GM21367 (cell line): Measurements from ENCODE around the gene CARMIL1.

Experiments used
- ATAC-seq: cut with Tn5 transposase; IDR thresholded peaks from one replicate; pipeline ENCODE4 v1.9.1; 2021; ENCODE audit not compliant: unreplicated experiment

CARMIL1 gene

DNA sequence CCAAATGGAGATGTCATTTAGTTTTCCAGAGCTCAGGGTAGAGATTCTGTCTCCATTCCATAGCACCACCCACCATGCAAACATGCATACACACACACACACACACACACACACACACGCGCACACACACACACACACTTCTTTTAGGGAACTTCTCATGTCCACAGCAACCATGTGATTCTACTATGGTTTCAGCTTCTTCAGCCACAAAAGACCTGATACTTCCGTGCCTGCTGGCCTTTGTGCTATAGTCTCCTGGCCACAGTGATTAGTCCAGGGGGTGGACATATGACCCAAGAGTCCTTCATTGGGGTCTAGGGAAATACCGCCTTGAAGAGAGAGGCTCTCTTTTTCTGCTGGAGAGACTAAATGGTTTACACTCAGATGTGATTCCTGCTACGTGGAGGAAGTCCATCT lies 53.5 kb downstream of the CARMIL1 start:
- ATAC-seq, result no peak

DNA sequence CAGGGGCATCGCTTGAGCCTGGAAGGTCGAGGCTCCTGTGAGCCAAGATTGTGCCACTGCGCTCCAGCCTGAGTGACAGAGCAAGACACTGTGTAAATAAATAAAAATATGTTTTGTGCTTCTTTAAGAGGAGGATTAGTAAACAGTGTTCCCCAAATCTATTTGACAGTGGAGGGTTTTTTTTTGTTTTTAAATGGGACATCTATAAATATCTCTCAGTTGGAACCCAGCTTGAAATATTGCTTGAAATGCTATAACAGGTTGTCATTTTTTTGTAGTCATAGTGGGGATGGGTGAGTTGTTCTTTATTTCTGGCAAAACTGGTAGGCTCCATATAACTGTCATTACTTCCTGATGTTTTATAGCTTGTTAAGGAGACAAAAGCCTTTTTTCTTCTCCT lies 54.3 kb downstream of the CARMIL1 start:
- ATAC-seq, result no peak

DNA sequence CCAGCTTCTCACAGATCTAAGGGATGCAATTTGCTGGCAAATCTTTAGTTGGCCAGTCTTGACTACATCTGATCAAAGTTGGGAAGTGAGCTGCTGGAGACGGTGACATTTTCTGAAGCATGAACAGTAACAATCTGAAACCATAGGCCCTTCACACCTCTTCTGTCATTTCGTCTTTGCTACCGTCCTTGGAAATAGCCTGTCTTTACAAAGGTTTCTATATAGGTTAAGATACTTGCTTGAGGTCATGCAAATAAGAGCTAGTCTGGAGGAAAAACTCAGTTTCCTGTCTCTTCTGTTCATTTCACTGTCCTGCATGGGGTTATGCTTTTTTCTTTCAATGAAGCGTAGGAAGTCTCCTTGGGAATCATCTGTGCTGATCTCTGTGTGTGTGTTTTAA lies 55.6 kb downstream of the CARMIL1 start:
- ATAC-seq, result peak; percentile 47

DNA sequence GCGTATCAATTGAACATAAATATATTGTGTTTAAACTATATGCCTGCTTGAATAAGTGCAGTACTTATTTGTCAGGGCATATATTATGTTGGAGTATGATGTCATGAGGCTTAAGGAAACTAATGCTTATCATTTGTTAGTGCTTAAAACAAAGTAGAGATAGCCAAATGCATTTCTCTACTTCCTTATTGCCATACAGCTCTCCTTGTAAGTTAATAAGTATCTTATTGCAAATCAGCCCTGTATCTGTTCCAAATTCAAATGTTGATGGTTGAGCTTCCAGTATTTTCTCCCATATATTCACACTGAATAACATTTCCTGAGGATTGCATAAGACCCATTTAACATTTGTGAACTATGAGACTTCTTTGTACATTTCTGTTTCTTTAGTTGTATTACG lies 57.8 kb downstream of the CARMIL1 start:
- ATAC-seq, result no peak

DNA sequence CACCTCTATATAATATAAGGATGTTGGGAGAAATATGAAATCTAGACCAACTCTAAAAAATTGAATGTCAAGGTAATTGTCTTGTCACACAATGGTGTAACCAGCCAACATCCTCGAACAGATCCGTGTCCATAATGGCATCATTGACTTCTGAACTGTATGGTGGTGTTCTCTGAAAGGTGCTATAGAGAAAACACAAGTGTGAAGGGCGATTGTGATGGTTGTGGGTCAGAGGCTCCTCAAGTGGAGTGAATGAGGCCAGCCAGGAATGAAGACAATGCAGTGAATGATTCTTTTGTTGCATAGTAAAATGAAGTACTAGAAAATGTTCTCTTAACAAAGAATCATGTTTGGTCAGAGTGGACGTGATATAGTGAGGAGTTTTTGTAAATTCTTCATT lies 58.3 kb downstream of the CARMIL1 start:
- ATAC-seq, result no peak

DNA sequence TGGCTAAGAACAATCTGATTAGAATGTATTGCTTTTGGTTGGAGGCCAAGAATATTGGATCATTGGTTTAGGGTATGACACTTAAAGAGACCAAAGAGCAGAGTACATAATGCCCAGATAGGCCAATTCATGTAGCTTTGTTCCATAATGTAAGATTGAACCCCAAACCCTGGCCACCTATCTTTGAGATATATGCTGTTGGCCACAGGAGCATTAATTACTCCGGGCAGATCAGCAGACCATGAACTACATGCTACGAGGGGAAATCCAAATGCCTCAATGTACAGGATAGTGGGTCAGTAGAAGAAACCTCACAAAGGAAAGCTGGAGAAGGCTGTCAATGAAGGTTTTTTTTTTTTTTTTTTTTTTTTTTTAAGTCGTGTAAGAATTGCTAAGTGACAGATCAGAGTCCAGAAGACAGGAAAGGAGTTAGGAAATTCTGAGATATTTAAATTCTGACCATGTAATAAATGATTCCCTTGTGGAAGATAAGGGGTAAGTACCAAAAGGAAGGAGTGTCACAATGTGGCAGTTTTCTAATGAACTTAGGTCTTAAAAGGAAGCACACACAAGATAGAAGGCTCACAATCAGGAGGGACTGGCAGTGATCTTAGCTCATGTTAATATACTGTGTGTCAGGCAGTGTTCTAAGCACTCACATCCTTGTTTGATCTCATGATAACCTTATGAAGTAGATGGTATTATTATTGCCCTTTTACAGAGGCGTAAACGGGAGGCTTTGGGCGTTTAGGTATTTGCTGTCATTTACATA lies 61.4 kb downstream of the CARMIL1 start:
- ATAC-seq, result no peak

DNA sequence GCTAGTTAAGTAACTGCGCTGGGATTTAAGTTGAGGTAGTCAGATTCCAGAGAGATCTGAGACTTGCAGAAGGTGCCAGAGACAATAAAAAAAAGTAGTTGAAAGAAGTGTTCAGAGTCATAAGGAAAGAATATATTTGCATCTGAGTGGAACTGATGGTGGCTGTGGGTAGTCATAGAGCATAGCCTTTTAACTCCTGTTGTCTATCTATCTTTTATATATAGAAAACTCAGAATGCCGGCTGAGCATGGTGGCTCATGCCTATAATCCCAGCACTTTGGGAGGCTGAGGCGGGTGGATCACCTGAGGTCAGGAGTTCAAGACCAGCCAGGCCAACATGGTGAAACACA lies 62.0 kb downstream of the CARMIL1 start:
- ATAC-seq, result no peak

DNA sequence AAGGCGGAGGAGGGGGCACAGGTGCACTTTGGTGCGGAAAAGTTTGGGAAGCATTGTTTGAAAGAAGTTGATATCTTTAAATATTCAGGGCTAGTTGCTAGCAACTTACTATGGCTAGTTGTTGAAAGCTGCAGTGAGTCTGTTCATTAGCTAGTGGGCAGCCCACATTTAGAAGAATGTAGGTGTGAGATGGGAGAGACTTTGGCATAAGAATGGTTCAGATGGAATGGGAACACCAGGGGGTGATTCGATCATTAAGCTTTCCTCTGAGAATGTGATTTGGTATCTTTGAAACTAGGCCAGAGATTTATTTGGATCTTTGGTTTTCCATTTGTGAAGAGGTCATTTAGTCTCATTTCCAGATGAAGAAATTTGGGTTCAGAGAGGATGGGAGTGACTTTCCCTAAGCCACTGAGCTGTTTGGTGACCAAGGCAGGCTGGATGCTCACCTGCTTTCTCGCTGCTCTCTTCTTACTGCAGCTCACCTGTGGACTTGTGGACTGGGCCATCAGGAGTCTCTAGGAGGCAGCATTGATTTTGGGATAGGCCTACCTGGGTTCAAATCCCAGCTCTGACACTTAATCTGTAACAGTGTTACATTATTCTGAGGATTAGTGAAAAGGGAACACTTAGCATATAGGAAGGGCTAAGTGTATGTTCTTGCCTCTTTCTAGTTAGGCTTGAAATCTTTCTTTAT lies 62.9 kb downstream of the CARMIL1 start:
- no peak for ATAC-seq

DNA sequence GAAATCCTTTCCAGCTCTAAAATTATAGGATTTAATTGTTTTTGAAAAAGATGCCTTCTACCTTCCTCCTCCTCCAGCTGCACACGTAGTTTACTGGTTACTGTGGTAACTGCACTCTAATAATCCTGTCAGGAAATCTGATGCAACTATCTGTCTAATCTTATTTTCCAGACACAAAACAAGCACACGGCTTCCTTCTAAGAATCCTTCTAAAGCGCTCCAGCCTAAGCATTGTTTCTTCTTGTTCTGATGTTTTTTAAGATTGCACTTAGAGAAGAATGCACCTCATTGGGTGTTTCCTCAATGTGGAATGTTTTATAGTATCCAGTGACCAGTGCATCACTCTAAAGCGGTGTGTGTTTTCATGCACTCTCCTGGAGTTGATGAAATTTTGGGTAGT lies 63.6 kb downstream of the CARMIL1 start:
- ATAC-seq, result no peak

DNA sequence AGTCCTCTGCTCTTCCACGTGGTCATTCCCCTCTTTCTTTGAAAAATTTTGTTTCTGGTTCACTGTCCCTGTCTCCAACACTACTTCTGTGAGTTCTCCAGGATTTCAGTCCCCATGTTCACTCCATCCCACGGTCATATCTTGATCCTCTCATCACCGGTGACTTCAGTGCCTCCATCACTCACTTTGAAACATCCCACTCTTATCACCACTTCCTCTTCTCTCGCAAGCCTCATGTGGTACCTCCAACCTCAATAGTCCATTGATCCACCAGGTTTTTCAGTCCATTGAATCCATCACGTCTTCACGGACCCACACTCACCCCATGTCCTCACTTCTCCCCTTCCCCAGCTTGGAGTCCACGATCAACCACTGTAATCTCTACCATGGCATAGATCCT lies 64.8 kb downstream of the CARMIL1 start:
- no peak for ATAC-seq

DNA sequence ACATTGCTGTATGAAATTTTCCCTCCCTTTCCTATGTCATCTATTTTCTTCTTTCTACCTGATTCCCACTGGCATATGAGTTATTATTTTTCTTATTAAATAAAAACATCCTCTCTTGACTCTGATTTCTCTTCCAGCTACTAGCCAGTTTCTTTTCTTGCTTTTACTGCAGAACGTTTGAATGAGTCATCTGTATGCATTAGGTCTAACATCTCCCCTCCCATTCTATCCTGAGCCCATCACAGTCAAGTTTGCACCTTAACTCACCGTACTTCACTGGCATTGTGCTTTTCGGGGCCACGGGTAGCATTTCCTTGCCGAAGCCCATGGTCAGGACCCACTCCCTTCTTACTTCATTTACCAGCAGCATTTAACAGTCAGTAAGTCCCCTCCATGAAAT lies 65.7 kb downstream of the CARMIL1 start:
- ATAC-seq, result no peak

DNA sequence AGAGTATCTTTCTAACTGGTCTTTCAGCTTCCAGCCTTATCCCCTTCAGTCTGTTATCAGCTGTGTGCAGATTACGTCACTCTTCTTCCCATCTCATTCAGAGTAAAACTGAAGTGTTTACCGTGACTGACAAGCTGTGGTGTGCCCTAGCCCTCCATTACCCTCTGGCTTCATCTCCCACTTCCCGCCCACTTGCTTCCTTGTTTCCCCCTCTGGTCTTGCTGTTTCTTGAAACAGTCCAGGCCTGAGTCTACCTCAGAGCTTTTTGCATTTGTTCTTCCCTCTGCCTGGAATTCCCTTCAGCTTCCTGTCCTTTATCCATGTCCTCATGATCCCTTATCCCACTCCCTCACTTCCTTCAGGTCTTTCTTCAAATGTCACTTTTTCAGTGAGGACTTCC lies 66.9 kb downstream of the CARMIL1 start:
- no peak for ATAC-seq

DNA sequence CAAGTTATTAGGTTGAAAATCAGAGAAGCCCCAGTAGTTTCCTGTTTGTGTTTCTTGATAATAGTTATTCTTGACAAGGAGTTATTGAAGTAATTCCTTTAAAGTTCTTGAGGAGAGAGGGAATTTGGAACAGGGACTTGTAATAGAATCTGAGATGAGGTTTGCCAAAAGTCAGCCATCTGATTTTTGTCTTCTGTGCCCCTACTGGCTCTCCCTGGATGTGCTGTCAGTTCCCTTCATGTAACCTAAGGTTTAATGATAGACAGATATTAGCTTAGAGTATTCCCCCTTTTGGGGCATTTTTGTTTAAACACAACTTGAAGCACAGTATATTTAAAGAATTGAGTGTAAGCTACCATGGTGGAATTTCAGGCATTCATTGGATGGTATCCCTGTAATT lies 71.4 kb downstream of the CARMIL1 start:
- ATAC-seq, result no peak

DNA sequence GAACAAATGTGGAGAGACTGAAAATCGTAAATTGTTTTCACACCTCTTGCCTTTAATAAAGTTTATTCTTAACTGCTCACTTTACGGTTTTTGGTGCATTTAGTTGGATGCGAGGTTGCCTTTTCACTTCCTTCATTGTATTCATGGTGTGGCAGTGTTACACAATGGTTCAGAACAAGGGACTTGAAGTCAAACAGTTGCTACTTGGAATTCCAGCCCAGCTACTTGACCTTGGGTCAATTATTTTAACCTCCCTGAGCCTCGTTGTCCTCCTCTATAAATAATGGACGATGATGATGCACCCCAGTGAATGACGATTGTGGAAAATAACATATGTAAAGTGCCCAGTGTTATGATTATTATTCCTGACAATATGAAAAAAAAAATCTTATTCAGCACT lies 72.3 kb downstream of the CARMIL1 start:
- no peak for ATAC-seq

DNA sequence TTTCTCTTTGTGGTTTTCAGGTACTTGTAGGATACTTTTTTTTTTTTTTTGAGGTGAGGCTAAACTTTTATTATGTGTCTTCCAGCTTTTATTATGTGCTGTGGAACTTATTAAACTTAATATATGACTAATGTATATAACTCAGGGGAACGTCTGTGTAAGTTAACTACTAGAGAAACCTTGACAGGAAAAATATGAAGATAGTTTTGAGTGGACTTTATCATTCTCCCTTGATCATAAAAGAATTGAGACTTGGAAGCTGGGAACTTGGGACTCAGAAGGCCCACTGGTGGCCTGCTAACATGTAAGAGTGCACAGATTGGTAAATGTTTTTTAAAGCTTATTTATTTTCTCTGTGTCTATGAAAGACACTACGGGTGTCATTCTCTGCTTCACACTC lies 73.1 kb downstream of the CARMIL1 start:
- no peak for ATAC-seq

DNA sequence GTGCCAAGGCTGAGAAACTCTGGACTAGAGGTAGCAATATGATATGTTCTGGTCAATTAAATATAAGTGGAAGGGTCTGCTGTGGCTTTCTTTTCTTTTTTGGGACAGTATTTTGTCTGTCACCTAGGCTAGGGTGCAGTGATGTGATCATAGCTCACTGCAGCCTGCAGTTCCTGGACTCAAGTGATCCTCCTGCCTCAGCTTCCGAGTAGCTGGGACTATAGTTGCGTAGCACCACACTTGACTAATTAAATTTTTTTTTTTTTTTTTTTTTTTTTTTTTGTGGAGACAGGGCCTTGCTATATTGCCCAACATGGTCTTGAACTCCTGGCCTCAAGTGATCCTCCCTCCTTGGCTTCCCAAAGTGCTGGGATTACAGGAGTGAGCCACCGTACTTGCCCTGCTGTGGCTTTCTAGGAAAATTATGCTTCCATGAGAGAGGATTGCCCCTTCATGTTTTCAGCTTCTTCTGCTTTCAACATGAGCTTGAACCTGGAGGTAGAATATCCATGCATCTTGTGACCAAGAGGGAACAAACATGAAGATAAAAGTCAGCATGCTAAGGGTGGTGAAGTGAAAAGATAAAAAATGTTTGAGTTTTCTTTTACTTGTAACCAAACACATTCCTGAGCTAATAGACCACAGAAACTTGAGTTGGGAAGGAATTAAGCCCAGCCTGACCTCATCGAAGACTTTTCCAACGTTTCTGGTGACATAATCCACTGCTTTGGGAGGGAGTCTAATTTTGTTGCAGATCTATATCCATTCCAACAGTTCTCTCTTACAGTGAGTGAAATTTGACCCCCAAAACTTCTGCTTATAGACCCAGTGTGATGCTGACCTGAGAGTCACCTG lies 75.1 kb downstream of the CARMIL1 start:
- no peak for ATAC-seq

DNA sequence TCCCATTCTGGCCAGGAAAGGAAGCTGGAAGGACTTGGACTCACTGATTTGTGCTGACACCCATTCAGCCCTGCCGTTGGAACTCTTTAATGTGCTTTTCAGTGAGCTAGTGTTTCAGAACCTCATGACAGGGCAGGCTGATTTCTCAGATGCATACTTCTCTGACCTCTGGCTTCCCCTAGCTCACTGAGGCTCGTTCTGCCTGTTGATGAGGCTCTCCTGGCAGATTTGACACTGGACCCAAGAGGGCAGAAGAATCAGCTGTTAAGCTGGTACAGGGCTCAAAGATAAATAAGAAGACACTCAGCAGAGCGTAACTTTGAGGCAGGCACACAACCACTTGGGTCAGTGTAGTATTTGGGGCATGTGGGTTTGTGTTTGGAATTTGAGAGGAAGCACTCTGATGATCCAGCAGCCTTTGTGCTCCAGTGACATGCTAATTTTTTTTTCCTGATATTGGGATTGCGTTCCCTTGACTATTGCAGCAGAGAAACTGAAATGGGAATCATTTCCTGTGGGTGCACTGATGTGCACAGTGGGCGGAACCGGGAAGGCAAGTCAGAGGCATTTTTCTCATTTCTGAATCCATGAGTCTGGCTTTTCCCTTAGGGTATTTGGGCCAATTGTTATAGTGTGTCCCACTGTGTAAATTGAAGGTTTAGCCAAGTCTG lies 80.2 kb downstream of the CARMIL1 start:
- no peak for ATAC-seq

DNA sequence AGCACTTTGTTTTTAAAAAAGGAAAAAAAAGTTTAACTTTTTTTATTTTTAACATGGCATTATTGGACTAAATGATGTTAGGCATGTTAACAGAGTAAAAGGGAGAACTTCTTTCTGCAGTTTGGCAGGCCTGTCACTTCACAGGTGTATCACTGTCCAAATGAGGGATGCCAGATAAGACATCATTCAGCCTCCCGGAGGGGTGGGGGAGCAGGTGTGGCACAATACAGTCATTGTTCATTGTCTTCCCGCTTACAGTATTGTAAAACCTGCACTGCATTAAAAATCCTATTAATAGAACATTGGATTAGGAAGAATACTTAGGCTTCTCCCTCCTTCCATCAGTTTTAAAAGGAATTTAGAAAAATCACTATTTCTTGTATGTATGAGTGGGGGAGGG lies 80.7 kb downstream of the CARMIL1 start:
- ATAC-seq, result no peak

DNA sequence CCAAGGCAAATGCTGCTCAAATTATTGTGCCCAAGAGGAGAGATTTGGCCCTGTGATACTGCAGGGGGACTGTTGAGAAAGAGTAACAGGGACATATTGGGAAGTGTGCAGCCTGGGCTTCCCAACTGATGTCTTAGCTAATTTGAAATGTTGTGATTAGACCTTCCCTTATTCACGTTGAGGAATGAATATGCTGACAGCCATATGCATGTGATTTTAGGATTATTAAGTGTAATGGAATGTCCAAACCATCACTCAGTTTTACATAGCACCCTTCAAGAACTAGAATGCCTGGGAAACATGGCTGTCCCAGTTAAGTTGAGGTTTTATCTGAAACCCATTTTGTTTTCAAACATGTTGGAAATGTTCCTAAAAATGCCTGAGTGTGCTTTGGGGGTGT lies 81.4 kb downstream of the CARMIL1 start:
- ATAC-seq, result no peak

DNA sequence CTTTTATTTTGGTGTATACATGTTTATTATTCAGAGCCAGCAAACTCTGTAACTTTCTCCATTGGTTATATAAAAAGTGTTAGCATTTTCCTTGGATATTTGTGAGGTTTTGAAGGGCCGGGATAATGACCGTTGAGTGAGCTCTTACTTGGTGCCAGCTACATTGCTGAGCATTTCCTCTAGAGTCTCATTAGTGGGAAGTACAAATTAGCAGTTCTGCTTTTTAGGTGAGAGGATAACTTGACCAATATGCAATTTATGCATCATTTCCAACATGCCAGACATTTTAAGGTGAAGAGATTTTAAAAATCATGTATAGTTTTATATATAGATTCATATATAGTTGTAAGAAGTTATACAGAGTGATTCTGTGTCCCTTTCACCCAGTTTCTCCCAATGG lies 84.3 kb downstream of the CARMIL1 start:
- no peak for ATAC-seq

DNA sequence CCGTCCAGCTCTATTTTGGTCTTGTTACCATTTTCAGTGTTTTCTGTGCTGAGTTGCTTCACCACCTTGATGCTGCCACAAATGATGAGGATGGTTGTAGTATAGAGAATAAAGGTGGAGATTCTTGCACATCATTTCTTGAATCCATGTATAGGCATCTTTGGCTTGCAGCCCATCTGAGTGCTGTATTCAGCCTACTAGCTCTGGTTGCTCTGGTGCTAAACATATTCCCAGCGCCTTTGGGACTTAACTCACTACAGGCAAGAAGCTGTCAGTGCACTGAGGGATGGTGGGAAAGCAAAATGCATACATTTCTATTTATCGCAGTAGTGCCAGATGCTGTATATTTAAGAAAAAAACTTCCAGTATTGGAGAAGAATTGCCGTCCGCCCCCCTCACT lies 86.0 kb downstream of the CARMIL1 start:
- ATAC-seq, result no peak
